ENCODE results near the gene CRAMP1. TPM values are rescaled to one million over a fixed set of nuclear protein-coding genes. Genes with fewer than 3 reads are reported as not detected.
"Not testable (repeated sequence)": the region's sequence is repeated elsewhere in the genome, so short reads cannot be mapped to it uniquely, and the experiment has no call there.

CRAMP1 gene
- total and polyA plus RNA-seq, 2 donors from 2014 or later = 2.9 to 20.0 TPM

DNA sequence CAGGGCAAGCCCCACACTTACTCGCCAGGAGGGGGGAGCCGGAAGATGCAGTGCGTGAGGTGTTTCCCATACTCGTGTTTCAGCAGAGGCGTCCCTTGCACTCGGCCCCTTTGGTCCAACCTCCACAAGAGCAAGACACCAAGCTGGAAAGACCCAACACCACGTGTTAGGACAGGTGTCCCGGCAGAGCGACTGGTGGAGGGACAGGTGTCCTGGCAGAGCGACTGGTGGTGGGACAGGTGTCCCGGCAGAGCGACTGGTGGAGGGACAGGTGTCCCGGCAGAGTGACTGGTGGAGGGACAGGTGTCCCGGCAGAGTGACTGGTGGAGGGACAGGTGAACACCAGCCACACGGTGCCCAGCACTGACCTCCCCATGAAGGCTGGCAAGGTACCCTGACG is 19.7 kb upstream of the CRAMP1 start:
- H3K4me3 ChIP-seq (ENCODE audit: low read length in 3 of 3) = no peak overlapping the region
- DNase-seq = no peak
- H3K9me3 ChIP-seq (ENCODE audit: control insufficient read depth in 2 of 3, insufficient read depth in 1 of 3, low read length in 3 of 3) = no peaks in the 10 kb centered on the region
- FAIRE-seq = no peak
- no peak overlapping the region for H3K9ac ChIP-seq (ENCODE audit: low read length in 3 of 3)
- H3K4me1 ChIP-seq (ENCODE audit: control insufficient read depth in 2 of 3, insufficient read depth in 2 of 3, low read depth in 1 of 3, low read length in 3 of 3) = no peaks in the 10 kb centered on the region
- H3K27me3 ChIP-seq (ENCODE audit: control insufficient read depth, insufficient read depth, low read length) = no peaks in the 10 kb centered on the region
- intact Hi-C loops (cut with DNase I) = no loop called here
- peaks cover 0 to 15% (median 12%) of the 10 kb centered on the region in 3 donors for H3K36me3 ChIP-seq (ENCODE audit: control insufficient read depth in 2 of 3, insufficient read depth in 3 of 3, low read length in 3 of 3)
- TF ChIP-seq, protein P1, sequence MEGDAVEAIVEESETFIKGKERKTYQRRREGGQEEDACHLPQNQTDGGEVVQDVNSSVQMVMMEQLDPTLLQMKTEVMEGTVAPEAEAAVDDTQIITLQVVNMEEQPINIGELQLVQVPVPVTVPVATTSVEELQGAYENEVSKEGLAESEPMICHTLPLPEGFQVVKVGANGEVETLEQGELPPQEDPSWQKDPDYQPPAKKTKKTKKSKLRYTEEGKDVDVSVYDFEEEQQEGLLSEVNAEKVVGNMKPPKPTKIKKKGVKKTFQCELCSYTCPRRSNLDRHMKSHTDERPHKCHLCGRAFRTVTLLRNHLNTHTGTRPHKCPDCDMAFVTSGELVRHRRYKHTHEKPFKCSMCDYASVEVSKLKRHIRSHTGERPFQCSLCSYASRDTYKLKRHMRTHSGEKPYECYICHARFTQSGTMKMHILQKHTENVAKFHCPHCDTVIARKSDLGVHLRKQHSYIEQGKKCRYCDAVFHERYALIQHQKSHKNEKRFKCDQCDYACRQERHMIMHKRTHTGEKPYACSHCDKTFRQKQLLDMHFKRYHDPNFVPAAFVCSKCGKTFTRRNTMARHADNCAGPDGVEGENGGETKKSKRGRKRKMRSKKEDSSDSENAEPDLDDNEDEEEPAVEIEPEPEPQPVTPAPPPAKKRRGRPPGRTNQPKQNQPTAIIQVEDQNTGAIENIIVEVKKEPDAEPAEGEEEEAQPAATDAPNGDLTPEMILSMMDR (IDR thresholded peaks at IDR 0.05; ENCODE audit: borderline replicate concordance, extremely low read depth, insufficient read depth) = no peak
- no peak overlapping the region for H3K27ac ChIP-seq (ENCODE audit: low read depth in 2 of 2, low read length in 2 of 2)

DNA sequence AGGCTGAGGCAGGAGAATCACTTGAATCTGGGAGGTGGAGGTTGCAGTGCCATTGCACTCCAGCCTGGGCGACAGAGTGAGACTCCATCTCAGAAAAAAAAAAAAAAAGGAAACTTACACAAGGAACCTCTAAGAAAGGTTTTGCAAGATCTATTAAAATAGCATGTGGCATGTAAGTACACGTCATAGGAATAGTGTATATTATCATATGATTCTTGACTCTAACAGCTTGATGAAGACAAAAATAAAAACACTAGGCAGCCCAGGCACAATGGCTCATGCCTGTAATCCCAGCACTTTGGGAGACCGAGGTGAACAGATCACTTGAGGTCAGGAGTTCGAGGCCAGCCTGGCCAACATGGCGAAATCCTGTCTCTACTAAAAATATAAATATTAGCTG is 16.6 kb upstream of the CRAMP1 start:
- H3K4me1 ChIP-seq (ENCODE audit: control insufficient read depth in 2 of 3, insufficient read depth in 2 of 3, low read depth in 1 of 3, low read length in 3 of 3); H3K9ac ChIP-seq (ENCODE audit: low read length in 3 of 3); H3K4me3 ChIP-seq (ENCODE audit: low read length in 3 of 3); intact Hi-C loops (cut with DNase I); FAIRE-seq; H3K27ac ChIP-seq (ENCODE audit: low read depth in 2 of 2, low read length in 2 of 2); H3K27me3 ChIP-seq (ENCODE audit: control insufficient read depth, insufficient read depth, low read length); DNase-seq; H3K9me3 ChIP-seq (ENCODE audit: control insufficient read depth in 2 of 3, insufficient read depth in 1 of 3, low read length in 3 of 3): not testable (repeated sequence)
- H3K36me3 ChIP-seq (ENCODE audit: control insufficient read depth in 2 of 3, insufficient read depth in 3 of 3, low read length in 3 of 3) = peaks cover 0 to 12% (median 12%) of the 10 kb centered on the region in 3 donors

DNA sequence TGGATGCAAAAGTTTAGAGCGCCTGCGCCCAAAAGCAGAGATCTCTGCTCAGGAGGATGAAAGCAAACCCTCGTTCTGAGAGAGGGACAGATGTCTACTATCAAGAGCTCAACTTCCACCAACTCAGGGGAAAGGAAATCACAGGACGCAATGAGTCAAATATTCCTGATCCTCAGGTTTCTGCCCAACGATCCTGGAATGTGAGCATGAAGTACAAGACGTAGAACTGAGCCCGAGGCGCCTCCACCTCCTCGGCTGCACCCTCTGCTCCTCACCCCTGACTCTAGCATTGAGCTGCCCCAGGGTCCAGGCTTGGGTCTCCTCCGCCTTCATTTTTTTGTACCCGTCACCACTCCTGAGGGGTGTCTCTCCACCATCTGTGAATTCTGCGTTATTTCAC is 15.6 kb upstream of the CRAMP1 start:
- no peak for DNase-seq

DNA sequence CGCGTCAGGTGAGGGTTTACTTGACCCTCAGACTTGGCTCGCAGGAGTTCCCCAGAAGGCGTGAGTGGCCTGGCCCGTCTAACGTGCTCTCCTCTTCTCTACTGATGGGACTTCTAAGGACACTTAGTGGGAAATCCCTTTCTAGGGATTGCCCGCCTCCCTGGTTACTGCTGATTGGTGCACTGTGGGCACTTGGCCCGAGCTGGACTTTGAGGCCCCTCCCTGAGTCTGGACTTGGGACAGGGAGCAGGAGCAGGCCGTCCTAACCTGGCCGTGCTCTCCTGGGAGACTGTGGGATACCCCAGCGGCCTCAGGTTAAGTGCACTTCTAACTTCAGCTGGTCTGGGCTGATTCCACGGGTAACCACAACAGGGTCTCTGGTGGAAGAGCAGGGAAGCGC is 15.0 kb upstream of the CRAMP1 start:
- DNase-seq (no peak), FAIRE-seq (no peak)
- H3K27me3 ChIP-seq (ENCODE audit: control insufficient read depth, insufficient read depth, low read length) = no peaks in the 10 kb centered on the region
- TF ChIP-seq, protein P1 (IDR thresholded peaks at IDR 0.05; ENCODE audit: borderline replicate concordance, extremely low read depth, insufficient read depth) = no peak
- H3K9me3 ChIP-seq (ENCODE audit: control insufficient read depth in 2 of 3, insufficient read depth in 1 of 3, low read length in 3 of 3) = no peaks in the 10 kb centered on the region
- H3K9ac ChIP-seq (ENCODE audit: low read length in 3 of 3) = no peak overlapping the region
- H3K36me3 ChIP-seq (ENCODE audit: control insufficient read depth in 2 of 3, insufficient read depth in 3 of 3, low read length in 3 of 3) = peaks cover 0 to 13% (median 13%) of the 10 kb centered on the region in 3 donors
- no peak overlapping the region for H3K27ac ChIP-seq (ENCODE audit: low read depth in 2 of 2, low read length in 2 of 2)
- no peak overlapping the region for H3K4me3 ChIP-seq (ENCODE audit: low read length in 3 of 3)
- no peaks in the 10 kb centered on the region for H3K4me1 ChIP-seq (ENCODE audit: control insufficient read depth in 2 of 3, insufficient read depth in 2 of 3, low read depth in 1 of 3, low read length in 3 of 3)
- intact Hi-C loops (cut with DNase I) = no loop called here

More for the DNA sequence above, 15.6 kb upstream of the CRAMP1 start:
- Histone ChIP-seq H3K4me3 (ENCODE audit: low read length in 3 of 3) (no peak overlapping the region), H3K27me3 (ENCODE audit: control insufficient read depth, insufficient read depth, low read length) (no peaks in the 10 kb centered on the region), H3K9ac (ENCODE audit: low read length in 3 of 3) (no peak overlapping the region), H3K36me3 (ENCODE audit: control insufficient read depth in 2 of 3, insufficient read depth in 3 of 3, low read length in 3 of 3) (peaks cover 0 to 14% (median 10%) of the 10 kb centered on the region in 3 donors), H3K4me1 (ENCODE audit: control insufficient read depth in 2 of 3, insufficient read depth in 2 of 3, low read depth in 1 of 3, low read length in 3 of 3) (no peaks in the 10 kb centered on the region), H3K9me3 (ENCODE audit: control insufficient read depth in 2 of 3, insufficient read depth in 1 of 3, low read length in 3 of 3) (no peaks in the 10 kb centered on the region), H3K27ac (ENCODE audit: low read depth in 2 of 2, low read length in 2 of 2) (no peak overlapping the region)
- TF ChIP-seq, protein P1 (IDR thresholded peaks at IDR 0.05; ENCODE audit: borderline replicate concordance, extremely low read depth, insufficient read depth) = no peak
- FAIRE-seq = no peak
- intact Hi-C loops (cut with DNase I) = no loop called here

Data from kidney (tissue), 14 donors.